ENCODE measurements around the gene SNAPC4.

DNA sequence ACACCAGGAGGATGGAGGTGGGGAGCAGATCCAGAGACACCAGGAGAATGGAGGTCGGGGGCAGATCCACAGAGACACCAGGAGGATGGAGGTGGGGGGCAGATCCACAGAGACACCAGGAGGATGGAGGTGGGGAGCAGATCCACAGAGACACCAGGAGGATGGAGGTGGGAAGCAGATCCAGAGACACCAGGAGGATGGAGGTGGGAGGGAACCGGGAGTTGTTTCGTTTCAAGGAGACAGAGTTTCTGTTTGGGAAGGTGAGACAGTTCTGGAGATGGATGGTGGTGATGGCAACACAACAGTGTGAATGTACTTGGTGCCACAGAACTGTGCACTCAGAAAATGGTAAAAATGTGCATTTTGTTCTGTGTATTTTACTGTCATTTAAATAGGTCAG is 48.7 kb upstream of the SNAPC4 start:
- TF ChIP-seq, protein P1, sequence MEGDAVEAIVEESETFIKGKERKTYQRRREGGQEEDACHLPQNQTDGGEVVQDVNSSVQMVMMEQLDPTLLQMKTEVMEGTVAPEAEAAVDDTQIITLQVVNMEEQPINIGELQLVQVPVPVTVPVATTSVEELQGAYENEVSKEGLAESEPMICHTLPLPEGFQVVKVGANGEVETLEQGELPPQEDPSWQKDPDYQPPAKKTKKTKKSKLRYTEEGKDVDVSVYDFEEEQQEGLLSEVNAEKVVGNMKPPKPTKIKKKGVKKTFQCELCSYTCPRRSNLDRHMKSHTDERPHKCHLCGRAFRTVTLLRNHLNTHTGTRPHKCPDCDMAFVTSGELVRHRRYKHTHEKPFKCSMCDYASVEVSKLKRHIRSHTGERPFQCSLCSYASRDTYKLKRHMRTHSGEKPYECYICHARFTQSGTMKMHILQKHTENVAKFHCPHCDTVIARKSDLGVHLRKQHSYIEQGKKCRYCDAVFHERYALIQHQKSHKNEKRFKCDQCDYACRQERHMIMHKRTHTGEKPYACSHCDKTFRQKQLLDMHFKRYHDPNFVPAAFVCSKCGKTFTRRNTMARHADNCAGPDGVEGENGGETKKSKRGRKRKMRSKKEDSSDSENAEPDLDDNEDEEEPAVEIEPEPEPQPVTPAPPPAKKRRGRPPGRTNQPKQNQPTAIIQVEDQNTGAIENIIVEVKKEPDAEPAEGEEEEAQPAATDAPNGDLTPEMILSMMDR (IDR thresholded peaks at IDR 0.05; ENCODE audit: insufficient read depth, low read length, poor library complexity, severe bottlenecking) = no peak
- no peak for TF ChIP-seq EZH2phosphoT487 (conservative IDR thresholded peaks at IDR 0.05; ENCODE audit: low read length)
